Stimulated activated CD8-positive, alpha-beta memory T cell treated with anti-CD3 and anti-CD28 coated beads, Interleukin-7, amount 100 ng/mL, for 4 hours (primary cell): Measurements from ENCODE around the gene BCL3.

Experiments
- DNase-seq, 2 donors: peaks; one replicate each; pipeline ENCODE4 v3.0.0-alpha.2; 2020; ENCODE audit warnings: low read depth in 2 of 2

The BCL3 gene

DNA sequence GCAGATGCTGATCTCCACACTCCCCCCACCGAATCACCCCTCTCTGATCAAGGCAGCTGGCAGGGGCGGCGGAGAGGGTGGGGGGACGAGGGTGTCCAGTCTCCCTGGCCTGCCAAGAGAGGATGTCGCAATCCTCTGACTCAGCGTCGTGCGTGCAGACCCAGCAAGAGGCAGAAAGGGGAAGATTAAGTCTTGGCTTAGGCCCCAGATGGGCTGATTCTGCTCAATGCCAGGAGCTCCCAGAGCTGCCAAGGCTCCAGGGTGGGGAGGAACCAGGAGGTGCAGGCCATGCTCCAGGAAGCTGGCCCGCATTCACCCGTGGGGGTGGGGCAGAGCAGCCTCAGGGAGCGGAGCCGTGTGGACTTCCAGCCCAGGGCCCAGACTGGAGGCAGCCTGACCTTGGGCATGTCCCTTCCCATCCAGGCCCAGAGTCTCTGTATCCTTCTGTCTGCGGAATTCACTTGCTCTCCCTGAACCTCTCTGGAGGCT, 6.6 kb upstream of the BCL3 start:
- DNase-seq: no peak

GRCh38 chr19:44742330-44743061, 6.0 kb upstream of the BCL3 start:
- DNase-seq: no peak

DNA sequence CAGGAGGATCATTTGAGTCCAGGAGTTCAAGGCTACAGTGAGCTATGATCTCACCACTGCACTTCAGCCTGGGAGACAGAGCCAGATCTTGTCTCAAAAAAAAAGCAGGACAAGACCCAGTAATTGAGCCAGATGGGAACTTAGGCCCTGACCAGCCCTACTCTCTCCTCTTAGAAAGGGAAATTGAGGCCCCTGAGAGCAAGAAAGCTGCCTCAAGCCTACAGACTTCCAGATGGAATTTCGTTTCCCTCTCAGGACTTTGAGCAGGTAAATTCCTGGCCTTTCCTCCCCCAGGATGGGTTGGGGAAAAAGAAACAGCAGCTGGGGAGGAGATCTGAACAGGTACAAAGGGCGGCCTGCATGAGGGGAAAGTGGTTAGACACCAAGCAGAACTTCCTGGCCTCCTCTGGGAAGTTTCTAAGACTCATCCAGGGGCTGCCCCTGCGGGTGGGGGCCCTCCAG, 3.6 kb upstream of the BCL3 start:
- no peak for DNase-seq

DNA sequence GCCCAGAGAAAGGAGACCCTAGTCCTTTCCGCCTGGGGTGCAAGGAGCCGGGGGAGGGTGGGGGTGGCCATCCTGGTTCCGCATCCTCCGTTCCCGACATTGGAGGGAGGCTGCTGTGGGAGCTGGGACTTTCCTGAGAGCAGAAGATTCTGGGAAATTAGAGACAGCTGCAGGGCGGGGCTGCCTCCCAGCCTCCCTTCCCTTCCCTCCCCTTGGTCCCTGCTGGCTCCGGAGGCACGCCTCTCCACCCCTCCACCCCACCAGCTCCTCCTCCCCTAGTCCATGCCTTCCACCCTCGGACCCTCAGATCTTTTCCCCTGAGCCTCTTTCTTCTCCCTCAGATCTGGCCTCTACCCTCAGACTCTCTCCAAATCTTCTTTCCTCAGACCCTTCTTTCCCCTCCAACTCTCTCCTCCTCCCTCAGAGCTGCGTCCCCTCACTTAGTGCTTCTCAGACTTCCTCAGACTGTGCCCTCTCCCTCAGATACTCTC, 3.1 kb upstream of the BCL3 start:
- no peak for DNase-seq

DNA sequence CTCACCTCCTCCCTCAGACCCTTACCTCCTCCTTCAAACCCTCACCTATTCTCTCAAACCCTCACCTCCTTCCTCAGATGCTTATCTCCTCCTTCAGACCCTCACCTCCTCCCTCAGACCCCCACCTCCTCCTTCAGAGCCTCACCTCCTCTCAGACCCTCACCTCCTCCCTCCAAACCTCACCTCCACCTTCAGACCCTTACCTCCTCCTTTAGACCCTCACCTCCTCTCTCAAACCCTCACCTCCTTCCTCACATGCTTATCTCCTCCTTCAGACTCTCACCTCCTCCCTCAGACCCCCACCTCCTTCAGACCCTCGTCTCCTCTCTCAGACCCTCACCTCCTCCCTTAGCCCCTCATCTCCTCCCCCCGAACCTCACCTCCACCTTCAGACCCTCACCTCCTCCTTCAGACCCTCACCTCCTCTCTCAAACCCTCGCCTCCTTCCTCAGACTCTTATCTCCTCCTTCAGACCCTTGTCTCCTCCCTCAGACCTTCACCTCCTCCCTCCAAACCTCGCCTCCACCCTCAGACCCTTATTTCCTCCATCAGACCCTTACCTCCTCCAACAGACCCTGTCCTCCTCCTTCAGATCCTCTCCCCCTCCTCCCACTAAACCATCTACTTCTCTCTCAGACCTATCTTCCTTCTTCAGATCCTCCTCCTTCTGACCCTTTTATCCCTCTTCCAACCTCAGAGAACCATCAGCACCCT, 2.5 kb upstream of the BCL3 start:
- no peak for DNase-seq

GRCh38 chr19:44746616-44746945, 1.9 kb upstream of the BCL3 start:
- no peak for DNase-seq

DNA sequence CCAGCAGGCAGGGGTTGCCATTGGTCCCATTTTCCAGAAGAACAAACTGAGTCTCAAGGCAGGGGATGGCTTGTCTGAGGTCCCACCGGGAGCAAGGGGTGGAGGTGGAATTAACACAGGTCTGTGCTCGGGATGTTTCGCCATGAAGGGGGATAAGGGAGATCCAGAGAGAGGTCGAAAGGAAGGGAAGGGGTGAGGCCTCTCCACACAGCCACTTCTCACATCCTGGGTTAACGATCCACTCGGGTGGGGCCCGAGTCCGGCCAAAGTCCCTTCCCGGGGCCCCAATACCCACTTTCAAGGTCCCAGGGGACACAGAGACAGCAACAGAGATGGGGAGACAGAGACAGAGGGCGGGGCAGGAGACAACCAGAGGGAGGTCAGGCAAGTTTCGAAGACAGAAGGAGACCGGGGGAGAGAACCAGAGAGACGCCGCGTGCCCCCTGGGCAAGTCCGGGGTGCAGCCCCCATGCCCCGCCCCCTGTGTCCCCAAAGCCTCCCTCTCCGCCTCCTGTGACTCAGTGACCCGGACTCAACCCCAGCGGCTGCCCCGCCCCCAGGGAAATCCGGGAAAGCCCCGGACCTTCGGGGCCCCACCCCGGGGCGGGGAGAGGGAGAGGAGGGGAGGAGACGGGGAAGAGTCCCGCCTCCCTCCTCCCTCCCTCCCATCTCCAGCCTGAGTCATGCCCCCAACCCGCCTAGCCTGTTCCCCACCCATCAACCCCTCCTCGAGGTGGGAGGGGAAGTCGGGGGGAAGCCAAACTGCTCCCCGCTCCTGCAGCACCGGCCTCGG, 1.4 kb upstream of the BCL3 start:
- peak; percentile 89 to 91 for DNase-seq

DNA sequence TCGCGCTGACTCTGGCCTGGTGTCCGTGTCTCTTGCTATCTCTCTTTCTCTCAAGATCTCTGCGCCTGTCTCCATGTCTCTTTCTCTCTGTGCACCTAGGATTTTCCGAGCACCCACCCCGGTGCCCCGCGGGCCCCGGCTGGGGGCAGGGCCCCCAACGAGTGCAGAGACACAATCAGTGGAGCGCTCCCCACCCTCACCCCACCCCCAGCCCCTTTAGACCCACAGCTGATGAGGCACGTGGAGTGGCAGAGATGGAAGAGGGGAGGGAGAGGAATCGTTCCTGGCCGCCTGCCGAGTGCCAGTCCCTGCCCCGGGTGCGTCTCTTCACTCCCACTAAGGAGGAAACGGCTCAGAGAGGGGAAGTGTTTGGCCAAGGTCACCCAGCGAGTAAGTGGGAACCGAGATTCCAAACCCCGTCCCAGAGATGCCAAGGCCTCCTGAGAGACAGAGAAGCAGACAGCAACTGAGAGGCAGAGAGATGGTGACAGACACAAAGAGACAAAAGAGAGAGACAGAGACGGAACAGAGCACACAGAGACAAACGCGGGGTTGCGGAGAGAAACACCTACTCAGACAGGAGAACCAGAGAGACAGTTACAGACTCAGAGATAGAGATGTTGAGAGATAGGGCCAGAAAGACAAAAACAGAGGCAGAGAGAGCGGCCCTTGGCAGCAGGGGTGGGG, 626 bp upstream of the BCL3 start:
- DNase-seq: no peak

GRCh38 chr19:44749292-44749691, 784 bp downstream of the BCL3 start:
- no peak for DNase-seq

GRCh38 chr19:44749994-44750393, 1.5 kb downstream of the BCL3 start:
- no peak for DNase-seq

- no peak for DNase-seq
Measured at GRCh38 chr19:44752123-44752815, 3.8 kb downstream of the BCL3 start.

- DNase-seq: peak; percentile 93 to 94
Measured at GRCh38 chr19:44752816-44753625, 4.5 kb downstream of the BCL3 start.

DNA sequence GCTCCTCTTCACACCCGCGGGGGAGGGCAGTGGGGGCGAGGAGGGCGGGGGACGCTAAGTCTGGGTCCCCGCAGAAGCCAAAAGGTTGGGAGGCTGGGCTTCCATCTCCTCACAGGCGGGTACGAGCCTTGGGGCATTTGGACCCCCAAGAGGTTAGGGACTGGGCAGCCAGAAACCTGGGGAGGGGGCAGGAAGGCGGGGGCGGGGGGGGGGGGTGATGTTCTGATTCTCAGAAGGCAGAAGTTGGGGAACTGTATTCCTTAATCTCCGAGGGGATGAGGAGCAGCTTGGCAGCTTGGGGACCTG, 5.1 kb downstream of the BCL3 start:
- no peak for DNase-seq

- peak; percentile 52 to 72 for DNase-seq
Measured at GRCh38 chr19:44753932-44754749, 5.6 kb downstream of the BCL3 start.

GRCh38 chr19:44754750-44755080, 6.2 kb downstream of the BCL3 start:
- no peak for DNase-seq

GRCh38 chr19:44755219-44755618, 6.7 kb downstream of the BCL3 start:
- DNase-seq: no peak

GRCh38 chr19:44756089-44756562, 7.6 kb downstream of the BCL3 start:
- DNase-seq: no peak

DNA sequence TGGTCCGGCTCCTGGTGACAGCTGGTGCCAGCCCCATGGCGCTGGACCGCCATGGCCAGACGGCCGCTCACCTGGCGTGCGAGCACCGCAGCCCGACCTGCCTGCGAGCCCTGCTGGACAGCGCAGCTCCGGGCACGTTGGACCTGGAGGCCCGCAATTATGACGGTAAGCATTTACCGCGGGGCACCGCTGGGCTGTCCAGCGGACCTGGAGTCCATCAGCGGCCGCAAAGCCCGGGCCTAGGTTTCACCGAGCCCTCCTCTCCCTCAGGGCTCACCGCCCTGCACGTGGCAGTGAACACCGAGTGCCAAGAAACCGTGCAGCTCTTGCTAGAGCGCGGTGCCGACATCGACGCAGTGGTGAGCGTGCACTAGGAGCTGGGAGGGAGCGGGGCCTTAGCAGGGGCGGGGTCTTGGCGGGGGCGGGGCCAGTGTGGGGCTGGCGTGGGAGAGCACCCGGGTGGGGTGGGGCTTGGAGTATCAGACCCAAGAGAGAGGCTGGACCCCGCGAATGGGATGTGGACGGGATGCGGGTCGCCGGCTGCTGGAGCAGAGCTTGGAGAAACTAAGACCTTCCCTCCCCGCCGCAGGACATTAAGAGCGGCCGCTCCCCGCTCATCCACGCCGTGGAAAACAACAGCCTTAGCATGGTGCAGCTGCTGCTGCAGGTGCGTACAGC, 8.7 kb downstream of the BCL3 start:
- DNase-seq: no peak
